HL-60 (cell line): ENCODE measurements around the gene ATP11B.

Source experiments
- DNase-seq, 2 experiments: peaks; one replicate each; pipeline ENCODE4 v3.0.0-alpha.2; 2010 to 2020; ENCODE audit warnings: low read depth in 1 of 2, low spot score in 1 of 2
- H3K27ac ChIP-seq: fragments of 250-450 bp; sonication (Bioruptor Pico); replicated peaks from 2 replicates; pipeline ENCODE4 v1.5.1; 2020; ENCODE audit warnings: mild to moderate bottlenecking, moderate library complexity
- H3K27me3 ChIP-seq: fragments of 250-450 bp; sonication (Bioruptor Pico); 2 replicates; pipeline ENCODE4 v1.5.1; 2021; ENCODE audit warnings: mild to moderate bottlenecking, moderate library complexity; ENCODE audit not compliant: insufficient read depth, poor library complexity, severe bottlenecking
- H3K4me3 ChIP-seq: replicated peaks from 2 replicates; pipeline ENCODE4 v1.5.1; 2011; ENCODE audit warnings: mild to moderate bottlenecking, control low read depth, low read length; ENCODE audit not compliant: insufficient read depth
- GABPA ChIP-seq: IDR thresholded peaks from 2 replicates; pipeline ENCODE4 v1.6.1; 2012; ENCODE audit warnings: low read depth
- POLR2AphosphoS5 ChIP-seq: IDR thresholded peaks from 2 replicates; pipeline ENCODE4 v1.6.1; 2012; ENCODE audit warnings: low read depth
- SPI1 ChIP-seq: IDR thresholded peaks from 2 replicates; pipeline ENCODE4 v1.6.1; 2012; ENCODE audit warnings: low read depth, mild to moderate bottlenecking, borderline replicate concordance
- TF ChIP-seq, protein P1 (sequence below): IDR thresholded peaks from 2 replicates; pipeline ENCODE4 v1.6.1; 2012; ENCODE audit warnings: low read depth; ENCODE audit not compliant: insufficient replicate concordance
- TF ChIP-seq, protein P2 (sequence below): IDR thresholded peaks from one replicate; pipeline ENCODE4 v1.5.1; 2011; ENCODE audit warnings: low read length, control low read depth, inconsistent platforms; ENCODE audit not compliant: insufficient read depth

The ATP11B gene

GRCh38 chr3:182957226-182957625, 163.9 kb downstream of the ATP11B start:
- Histone ChIP-seq H3K27ac (no peak overlapping the region), H3K27me3 (no peaks in the 10 kb centered on the region), H3K4me3 (no peak overlapping the region)
- DNase-seq, result no peak
- TF ChIP-seq, protein P1, sequence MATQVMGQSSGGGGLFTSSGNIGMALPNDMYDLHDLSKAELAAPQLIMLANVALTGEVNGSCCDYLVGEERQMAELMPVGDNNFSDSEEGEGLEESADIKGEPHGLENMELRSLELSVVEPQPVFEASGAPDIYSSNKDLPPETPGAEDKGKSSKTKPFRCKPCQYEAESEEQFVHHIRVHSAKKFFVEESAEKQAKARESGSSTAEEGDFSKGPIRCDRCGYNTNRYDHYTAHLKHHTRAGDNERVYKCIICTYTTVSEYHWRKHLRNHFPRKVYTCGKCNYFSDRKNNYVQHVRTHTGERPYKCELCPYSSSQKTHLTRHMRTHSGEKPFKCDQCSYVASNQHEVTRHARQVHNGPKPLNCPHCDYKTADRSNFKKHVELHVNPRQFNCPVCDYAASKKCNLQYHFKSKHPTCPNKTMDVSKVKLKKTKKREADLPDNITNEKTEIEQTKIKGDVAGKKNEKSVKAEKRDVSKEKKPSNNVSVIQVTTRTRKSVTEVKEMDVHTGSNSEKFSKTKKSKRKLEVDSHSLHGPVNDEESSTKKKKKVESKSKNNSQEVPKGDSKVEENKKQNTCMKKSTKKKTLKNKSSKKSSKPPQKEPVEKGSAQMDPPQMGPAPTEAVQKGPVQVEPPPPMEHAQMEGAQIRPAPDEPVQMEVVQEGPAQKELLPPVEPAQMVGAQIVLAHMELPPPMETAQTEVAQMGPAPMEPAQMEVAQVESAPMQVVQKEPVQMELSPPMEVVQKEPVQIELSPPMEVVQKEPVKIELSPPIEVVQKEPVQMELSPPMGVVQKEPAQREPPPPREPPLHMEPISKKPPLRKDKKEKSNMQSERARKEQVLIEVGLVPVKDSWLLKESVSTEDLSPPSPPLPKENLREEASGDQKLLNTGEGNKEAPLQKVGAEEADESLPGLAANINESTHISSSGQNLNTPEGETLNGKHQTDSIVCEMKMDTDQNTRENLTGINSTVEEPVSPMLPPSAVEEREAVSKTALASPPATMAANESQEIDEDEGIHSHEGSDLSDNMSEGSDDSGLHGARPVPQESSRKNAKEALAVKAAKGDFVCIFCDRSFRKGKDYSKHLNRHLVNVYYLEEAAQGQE, result no peak
- no peak for TF ChIP-seq SPI1

DNA sequence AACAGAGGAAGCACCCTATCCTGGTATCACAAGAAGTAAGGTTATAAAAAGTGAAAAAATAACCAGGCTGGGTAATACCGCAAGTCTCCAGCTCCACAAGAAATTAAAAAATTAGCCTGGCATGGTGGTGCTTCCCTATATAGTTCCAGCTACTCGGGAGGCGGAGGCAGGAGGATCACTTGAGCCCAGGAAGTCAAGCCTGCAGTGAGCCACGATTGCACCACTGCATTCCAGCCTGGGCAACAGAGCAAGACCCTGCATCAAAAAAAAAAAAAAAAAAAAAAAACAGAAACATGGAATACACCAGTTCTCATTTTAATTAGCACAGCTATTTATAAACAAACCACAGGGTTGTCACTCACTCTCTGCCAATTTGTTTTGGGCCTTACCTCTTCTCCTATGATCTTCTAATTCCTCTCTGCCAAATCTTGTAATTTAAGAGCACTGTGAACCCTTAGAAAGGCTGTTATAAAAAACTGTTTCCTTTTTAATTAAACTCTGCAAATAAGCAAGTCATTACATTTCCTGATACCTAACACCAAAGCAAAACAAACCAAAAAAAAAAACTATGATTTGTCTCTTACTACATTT, 164.5 kb downstream of the ATP11B start:
- H3K27ac ChIP-seq, result no peak overlapping the region
- H3K4me3 ChIP-seq, result no peak overlapping the region
- DNase-seq, result no peak
- TF ChIP-seq, protein P2, sequence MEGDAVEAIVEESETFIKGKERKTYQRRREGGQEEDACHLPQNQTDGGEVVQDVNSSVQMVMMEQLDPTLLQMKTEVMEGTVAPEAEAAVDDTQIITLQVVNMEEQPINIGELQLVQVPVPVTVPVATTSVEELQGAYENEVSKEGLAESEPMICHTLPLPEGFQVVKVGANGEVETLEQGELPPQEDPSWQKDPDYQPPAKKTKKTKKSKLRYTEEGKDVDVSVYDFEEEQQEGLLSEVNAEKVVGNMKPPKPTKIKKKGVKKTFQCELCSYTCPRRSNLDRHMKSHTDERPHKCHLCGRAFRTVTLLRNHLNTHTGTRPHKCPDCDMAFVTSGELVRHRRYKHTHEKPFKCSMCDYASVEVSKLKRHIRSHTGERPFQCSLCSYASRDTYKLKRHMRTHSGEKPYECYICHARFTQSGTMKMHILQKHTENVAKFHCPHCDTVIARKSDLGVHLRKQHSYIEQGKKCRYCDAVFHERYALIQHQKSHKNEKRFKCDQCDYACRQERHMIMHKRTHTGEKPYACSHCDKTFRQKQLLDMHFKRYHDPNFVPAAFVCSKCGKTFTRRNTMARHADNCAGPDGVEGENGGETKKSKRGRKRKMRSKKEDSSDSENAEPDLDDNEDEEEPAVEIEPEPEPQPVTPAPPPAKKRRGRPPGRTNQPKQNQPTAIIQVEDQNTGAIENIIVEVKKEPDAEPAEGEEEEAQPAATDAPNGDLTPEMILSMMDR, result no peak
- TF ChIP-seq SPI1, result no peak
- no peak for TF ChIP-seq POLR2AphosphoS5
- TF ChIP-seq, protein P1, result no peak
- TF ChIP-seq GABPA, result no peak
- H3K27me3 ChIP-seq, result no peaks in the 10 kb centered on the region

DNA sequence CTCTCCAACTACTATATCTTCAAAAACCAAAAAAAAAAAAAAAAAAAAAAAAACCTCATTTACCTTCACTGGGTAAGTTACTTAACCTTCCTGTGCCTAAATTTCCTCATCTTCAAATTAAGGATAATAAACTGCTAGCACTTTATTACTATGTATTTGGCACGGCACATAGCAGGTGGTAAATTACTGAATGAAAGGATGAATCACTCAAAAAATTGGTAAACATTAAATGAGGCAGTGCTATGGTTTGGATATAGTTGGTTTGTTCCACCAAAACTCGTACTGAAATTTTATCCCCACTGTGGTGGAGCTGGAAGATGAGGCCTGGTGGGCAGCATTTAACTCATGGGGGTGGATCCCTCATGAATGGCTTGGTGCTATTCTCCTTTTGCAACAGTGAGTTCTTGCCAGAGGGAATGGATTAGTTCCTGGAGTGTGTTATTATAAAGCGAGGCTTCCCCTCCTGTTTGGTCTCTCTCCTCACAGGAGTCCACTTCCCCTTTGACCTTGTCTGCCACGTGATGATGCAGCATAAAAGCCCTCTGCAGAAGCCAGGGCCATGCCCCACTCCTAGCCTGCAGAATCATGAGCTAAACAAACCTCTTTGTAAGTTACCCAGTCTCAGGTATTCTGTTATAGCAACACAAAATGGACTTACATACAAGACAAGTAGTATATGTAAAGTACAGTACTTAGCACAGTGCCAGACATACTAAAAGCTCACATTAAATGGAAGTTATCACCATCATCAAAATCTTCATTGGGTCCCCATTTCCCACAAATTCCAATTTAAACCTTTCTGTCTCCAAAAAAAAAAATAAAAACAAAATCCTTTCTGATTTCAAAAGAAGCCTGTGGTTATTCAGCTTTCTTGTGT, 166.4 kb downstream of the ATP11B start:
- DNase-seq, result peak in 1 of 2 experiments; percentile 54
- Histone ChIP-seq H3K4me3 (no peak overlapping the region), H3K27me3 (no peaks in the 10 kb centered on the region), H3K27ac (no peak overlapping the region)
- peak; percentile 81 for TF ChIP-seq SPI1
- no peak for TF ChIP-seq POLR2AphosphoS5

DNA sequence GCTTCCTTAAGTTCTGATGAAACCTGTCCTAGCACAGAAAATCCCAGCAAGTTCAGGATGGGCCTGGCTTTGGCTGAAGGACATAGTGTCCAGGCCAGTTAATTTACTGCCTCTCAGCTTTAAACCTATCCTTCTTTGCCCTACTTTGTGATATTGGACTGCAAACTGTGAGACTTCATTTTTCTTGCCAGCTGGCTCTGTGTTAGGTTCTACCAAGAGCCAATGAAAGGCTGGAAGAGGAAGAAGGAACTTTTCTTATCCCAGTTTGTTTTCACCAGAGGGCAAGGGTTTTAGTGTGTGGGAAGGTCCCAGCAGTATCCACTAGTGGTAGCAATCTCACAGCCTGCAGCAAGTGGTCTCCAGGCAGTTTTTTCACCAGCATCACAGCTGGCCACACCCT, 168.9 kb downstream of the ATP11B start:
- Histone ChIP-seq H3K4me3 (no peak overlapping the region), H3K27ac (no peak overlapping the region)
- TF ChIP-seq, protein P2, result no peak
- TF ChIP-seq POLR2AphosphoS5, result no peak
- TF ChIP-seq, protein P1, result no peak

More for the DNA sequence above, 168.9 kb downstream of the ATP11B start:
- DNase-seq, result no peak
- H3K27me3 ChIP-seq, result no peaks in the 10 kb centered on the region
